GM10266 (cell line): Measurements from ENCODE around the gene KLHL22.

Experiments
- DNase-seq: peaks from one replicate; pipeline ENCODE4 v3.0.0; 2012; ENCODE audit errors: extremely low spot score
- TF ChIP-seq, protein P1 (sequence below): IDR thresholded peaks from 2 replicates; pipeline ENCODE4 v1.5.1; 2012; ENCODE audit warnings: mild to moderate bottlenecking, low read depth; ENCODE audit not compliant: control insufficient read depth, insufficient read depth; ENCODE audit errors: missing control alignments

Gene KLHL22

DNA sequence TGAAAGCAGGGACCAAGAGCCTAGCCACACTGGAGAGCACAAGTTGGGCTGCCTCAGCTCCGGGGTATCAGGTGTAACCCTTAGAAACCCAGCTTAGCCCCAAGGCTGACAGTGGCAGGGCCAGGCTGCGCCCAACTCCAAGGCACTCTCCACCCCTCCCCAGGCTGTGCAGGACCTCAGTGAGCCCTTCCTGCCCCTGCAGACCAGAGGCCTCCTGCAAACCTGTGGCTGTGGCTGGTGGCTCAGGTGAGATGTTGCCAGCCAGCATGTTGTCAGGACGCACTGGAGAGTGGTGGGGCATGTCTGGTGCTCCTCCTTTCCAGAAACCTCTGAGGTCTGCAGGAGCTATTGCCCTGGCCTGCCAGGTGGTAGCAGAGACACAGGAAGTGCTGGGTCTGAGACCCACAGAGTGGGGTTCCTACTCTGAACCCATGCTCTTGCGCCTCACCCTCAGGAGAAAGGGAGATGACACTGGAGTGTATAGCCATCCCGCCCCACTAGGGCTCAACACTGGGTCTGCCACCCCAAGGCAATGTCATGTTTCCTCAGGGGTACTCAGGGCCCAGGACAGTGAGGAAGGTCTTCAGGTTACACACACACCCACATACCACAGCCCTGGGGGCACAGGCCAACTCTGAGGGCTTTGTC lies 55.5 kb downstream of the KLHL22 start:
- no peak for DNase-seq
- TF ChIP-seq, protein P1, sequence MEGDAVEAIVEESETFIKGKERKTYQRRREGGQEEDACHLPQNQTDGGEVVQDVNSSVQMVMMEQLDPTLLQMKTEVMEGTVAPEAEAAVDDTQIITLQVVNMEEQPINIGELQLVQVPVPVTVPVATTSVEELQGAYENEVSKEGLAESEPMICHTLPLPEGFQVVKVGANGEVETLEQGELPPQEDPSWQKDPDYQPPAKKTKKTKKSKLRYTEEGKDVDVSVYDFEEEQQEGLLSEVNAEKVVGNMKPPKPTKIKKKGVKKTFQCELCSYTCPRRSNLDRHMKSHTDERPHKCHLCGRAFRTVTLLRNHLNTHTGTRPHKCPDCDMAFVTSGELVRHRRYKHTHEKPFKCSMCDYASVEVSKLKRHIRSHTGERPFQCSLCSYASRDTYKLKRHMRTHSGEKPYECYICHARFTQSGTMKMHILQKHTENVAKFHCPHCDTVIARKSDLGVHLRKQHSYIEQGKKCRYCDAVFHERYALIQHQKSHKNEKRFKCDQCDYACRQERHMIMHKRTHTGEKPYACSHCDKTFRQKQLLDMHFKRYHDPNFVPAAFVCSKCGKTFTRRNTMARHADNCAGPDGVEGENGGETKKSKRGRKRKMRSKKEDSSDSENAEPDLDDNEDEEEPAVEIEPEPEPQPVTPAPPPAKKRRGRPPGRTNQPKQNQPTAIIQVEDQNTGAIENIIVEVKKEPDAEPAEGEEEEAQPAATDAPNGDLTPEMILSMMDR, result no peak

DNA sequence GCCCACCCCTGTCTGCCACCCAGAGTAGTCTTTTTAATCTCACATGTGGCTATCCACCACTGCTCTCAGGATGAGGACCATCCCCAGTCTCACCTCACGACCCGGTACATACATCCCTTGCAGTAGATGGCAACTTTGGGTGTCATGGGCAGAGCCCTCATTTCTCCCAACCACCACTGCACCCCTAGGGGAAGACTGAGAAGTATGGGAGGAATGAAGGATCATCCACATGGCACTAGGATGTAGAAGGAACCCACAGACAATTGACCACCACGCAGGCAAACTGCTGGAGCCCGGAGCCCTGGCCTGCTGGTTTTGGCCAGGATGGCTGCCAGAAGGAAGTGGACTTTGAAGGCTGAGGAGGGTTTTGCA lies 56.1 kb downstream of the KLHL22 start:
- TF ChIP-seq, protein P1, result no peak
- no peak for DNase-seq

GRCh38 chr22:20438678-20439492 lies 56.7 kb downstream of the KLHL22 start:
- TF ChIP-seq, protein P1, result no peak
- no peak for DNase-seq

GRCh38 chr22:20438427-20438677 lies 57.2 kb downstream of the KLHL22 start:
- TF ChIP-seq, protein P1, result no peak
- no peak for DNase-seq

DNA sequence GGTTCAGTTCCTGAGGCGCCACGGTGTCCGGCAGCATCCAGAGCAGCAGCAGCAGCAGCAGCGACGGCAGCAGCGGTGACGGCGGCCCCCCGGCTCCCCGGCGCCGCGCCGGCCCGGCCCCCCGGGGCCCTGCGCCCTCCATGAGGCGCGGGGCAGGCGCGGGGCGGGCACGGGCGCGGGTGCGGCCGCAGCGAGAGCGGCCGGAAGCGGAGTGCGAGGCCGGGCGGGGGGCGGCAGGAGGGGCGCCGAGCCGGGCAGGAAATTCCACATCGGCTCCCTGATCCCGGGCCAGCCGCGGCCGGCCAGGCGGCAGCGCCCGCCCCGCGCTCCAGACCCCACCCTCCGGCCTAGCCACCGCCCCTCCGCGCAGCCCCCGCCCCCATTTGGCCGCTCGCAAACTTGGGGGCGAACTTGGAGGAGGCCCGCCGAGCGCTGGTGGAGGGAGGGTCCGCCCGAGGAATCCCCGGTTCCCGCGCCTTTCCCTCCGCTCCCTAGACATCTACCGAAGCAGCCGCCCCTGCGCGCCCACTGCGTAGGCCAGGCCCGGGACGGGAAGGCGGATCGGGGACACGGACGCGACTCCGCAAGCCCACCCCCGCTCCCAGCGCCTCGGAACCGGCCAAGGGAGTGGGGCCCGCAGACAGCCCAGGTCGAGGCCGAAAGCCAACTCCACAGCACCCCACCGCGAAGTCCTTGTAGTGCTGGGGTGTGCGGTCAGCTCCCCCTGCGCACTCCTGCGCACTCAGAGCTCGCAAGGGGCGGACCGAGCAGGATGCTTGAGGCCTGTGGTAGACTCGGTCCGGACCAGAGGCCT lies 57.8 kb downstream of the KLHL22 start, which contains the start of gene SCARF2:
TSS of gene SCARF2 (minus strand) at position 213 of the 814 bp plus-strand sequence. CDS start at position 142, 71 bp downstream.
- TF ChIP-seq, protein P1, result no peak
- peak; percentile 49 for DNase-seq

DNA sequence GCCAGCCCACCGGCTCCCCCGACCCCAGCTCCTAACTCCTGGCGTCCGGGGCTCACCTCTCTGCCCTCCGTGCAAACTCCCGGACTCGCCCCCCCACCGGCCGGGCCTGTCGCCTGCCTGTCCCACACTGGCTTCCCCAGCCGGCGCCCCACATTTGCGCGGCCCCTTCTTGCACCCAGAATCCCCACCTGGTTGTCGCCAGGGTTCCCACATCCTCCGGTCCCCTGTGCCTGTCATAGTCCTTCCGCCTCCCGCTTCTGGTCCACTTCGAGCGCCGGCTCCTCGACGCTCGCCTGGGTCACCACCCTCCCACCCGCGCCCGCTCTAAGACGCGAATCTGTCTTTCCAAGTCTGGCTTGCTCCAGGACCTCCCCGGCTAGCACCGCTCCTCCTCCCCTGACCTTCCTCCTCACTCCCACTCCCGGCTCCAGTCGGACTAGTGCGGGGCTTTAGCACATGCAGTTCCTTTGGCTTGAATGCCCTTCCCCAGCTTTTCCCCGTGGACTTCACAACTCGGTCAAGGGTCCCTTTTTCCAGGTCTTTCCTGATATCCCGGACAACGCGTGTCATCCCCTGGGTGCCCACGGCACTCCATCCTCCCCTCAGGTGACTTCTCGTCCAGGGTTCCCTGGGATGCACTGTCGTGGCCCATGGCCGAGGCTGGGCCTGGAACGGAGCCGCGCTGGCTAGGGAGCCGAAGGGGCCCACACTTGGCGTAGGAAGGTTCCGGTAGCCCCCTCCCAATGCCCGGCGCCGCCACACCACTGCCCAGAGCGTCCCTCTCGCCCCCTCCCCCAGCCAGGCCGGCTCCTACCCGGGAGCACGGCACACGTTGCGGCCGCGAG lies 58.6 kb downstream of the KLHL22 start:
- TF ChIP-seq, protein P1, result no peak
- DNase-seq, result peak; percentile 55
